Measurements from ENCODE around the gene ZFC3H1. TPM values are rescaled to one million over a fixed set of nuclear protein-coding genes. Genes with fewer than 3 reads are reported as not detected.

The ZFC3H1 gene
- polyA plus RNA-seq, 3 donors: 12.5 to 57.0 (median 16.3) TPM

DNA sequence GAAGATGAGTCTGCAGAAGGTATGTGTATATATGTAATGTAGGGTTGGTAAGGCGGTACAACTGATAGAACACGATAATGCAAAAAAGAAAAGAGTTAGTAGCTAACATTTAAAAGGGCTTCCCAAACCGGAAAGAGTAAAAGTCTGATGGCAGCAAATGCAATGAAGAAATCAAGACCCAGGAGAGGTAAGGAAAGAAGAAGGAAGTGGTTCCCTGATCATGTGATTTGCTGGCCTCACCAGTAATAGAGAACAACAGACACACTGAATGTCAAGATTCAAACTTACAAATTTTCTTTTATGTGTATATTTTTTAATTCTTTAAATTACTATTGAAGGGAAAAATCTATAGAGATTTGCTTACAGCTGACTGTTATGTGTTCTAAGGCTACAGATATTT is 18.4 kb downstream of the ZFC3H1 start:
- peaks cover 50 to 67% of the 10 kb centered on the region in 2 donors for H3K36me3 Mint-ChIP-seq
- intact Hi-C loops (cut with micrococcal nuclease): loop anchor here in 1 of 2 donors (10.0 kb wide), 1 partner anchor 110 kb away; the partner anchor contains the start of gene RAB21

DNA sequence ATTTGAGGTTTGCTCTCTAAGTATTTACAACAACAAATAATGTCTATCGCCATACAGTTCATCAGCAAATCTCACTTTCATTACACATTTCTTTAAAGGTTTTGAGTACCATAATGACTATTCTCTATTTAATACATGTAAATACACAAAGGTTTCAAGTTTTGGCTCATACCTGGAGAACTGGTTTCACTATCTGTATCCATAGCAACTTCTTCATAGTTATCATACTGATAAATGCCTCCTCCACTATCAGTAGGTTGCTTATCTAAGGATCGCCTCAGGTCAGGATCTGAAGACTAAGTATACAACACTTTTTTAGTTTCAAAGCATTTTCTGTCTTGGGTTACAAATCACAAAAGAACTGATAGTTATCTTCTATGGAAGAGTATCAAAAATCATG is 21.4 kb downstream of the ZFC3H1 start:
- Mint-ChIP-seq H3K27ac (no peak overlapping the region), H3K4me1 (peaks cover 13% of the 10 kb centered on the region), H3K4me3 (no peak overlapping the region), H3K27me3 (ENCODE audit: low read depth in 3 of 3) (peaks cover 0 to 2% (median 0%) of the 10 kb centered on the region in 3 donors), H3K9me3 (no peaks in the 10 kb centered on the region), H3K36me3 (peaks cover 71 to 81% of the 10 kb centered on the region in 2 donors)
- TF ChIP-seq, protein P1, sequence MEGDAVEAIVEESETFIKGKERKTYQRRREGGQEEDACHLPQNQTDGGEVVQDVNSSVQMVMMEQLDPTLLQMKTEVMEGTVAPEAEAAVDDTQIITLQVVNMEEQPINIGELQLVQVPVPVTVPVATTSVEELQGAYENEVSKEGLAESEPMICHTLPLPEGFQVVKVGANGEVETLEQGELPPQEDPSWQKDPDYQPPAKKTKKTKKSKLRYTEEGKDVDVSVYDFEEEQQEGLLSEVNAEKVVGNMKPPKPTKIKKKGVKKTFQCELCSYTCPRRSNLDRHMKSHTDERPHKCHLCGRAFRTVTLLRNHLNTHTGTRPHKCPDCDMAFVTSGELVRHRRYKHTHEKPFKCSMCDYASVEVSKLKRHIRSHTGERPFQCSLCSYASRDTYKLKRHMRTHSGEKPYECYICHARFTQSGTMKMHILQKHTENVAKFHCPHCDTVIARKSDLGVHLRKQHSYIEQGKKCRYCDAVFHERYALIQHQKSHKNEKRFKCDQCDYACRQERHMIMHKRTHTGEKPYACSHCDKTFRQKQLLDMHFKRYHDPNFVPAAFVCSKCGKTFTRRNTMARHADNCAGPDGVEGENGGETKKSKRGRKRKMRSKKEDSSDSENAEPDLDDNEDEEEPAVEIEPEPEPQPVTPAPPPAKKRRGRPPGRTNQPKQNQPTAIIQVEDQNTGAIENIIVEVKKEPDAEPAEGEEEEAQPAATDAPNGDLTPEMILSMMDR (IDR thresholded peaks at IDR 0.05): no peak
- Histone ChIP-seq H3K27me3 (ENCODE audit: control insufficient read depth in 2 of 2, insufficient read depth in 2 of 2, low read length in 2 of 2) (no peaks in the 10 kb centered on the region), H2AFZ (ENCODE audit: insufficient read depth, low read depth, low read length, poor library complexity, severe bottlenecking) (no peak overlapping the region), H3K4me1 (ENCODE audit: control insufficient read depth in 1 of 2, insufficient read depth in 2 of 2, low read length in 2 of 2) (peaks cover 8 to 21% of the 10 kb centered on the region in 2 donors), H4K20me1 (ENCODE audit: insufficient read depth, low read length) (peaks cover 90% of the 10 kb centered on the region), H3K27ac (ENCODE audit: low read depth in 1 of 2, low read length in 2 of 2) (peak overlapping the region in 1 of 2 donors; percentile 4), H3K79me2 (ENCODE audit: insufficient read depth, low read length) (peaks cover 72% of the 10 kb centered on the region), H3K9ac (ENCODE audit: insufficient read depth, low read length, poor library complexity, severe bottlenecking) (no peak overlapping the region), H3K36me3 (replicated peaks in 1 of 2; ENCODE audit: control insufficient read depth in 1 of 2, insufficient read depth in 2 of 2, low read length in 2 of 2) (peaks cover 79 to 96% of the 10 kb centered on the region in 2 donors), H3K4me3 (replicated peaks in 1 of 3; ENCODE audit: low read depth in 2 of 3, low read length in 3 of 3) (no peak overlapping the region), H3K9me3 (replicated peaks in 1 of 2; ENCODE audit: control insufficient read depth in 1 of 2, insufficient read depth in 1 of 2, low read length in 2 of 2) (no peaks in the 10 kb centered on the region), H3K4me2 (replicated peaks; ENCODE audit: extremely low read depth, low read length, poor library complexity, severe bottlenecking) (no peak overlapping the region)
- WGBS (ENCODE audit: insufficient coverage): no CpG with 5 or more reads among the region's 2 CpGs
- intact Hi-C loops (cut with micrococcal nuclease): loop anchor here in 1 of 2 donors (10.0 kb wide), 1 partner anchor 113 kb away; the partner anchor contains the start of gene RAB21
- DNase-seq: no peak

More for the DNA sequence above, 18.4 kb downstream of the ZFC3H1 start:
- Mint-ChIP-seq H3K4me3 (peak overlapping the region in 1 of 2 donors; percentile 67), H3K9me3 (no peaks in the 10 kb centered on the region), H3K27me3 (ENCODE audit: low read depth in 3 of 3) (peaks cover 0 to 2% (median 0%) of the 10 kb centered on the region in 3 donors), H3K27ac (peak overlapping the region in 6 of 7 donors; percentile 37 to 85 (median 73)), H3K4me1 (peaks cover 23% of the 10 kb centered on the region)
- Histone ChIP-seq H3K4me3 (replicated peaks in 1 of 3; ENCODE audit: low read depth in 2 of 3, low read length in 3 of 3) (peak overlapping the region in 1 of 3 experiments; percentile 41), H3K4me2 (replicated peaks; ENCODE audit: extremely low read depth, low read length, poor library complexity, severe bottlenecking) (peak overlapping the region; percentile 33), H4K20me1 (ENCODE audit: insufficient read depth, low read length) (peaks cover 91% of the 10 kb centered on the region), H3K9me3 (replicated peaks in 1 of 2; ENCODE audit: control insufficient read depth in 1 of 2, insufficient read depth in 1 of 2, low read length in 2 of 2) (no peaks in the 10 kb centered on the region), H3K36me3 (replicated peaks in 1 of 2; ENCODE audit: control insufficient read depth in 1 of 2, insufficient read depth in 2 of 2, low read length in 2 of 2) (peaks cover 60 to 80% of the 10 kb centered on the region in 2 donors), H3K4me1 (ENCODE audit: control insufficient read depth in 1 of 2, insufficient read depth in 2 of 2, low read length in 2 of 2) (peaks cover 17 to 33% of the 10 kb centered on the region in 2 donors), H3K9ac (ENCODE audit: insufficient read depth, low read length, poor library complexity, severe bottlenecking) (no peak overlapping the region), H3K27ac (ENCODE audit: low read depth in 1 of 2, low read length in 2 of 2) (peak overlapping the region in 1 of 2 donors; percentile 68), H2AFZ (ENCODE audit: insufficient read depth, low read depth, low read length, poor library complexity, severe bottlenecking) (no peak overlapping the region), H3K79me2 (ENCODE audit: insufficient read depth, low read length) (peaks cover 88% of the 10 kb centered on the region), H3K27me3 (ENCODE audit: control insufficient read depth in 2 of 2, insufficient read depth in 2 of 2, low read length in 2 of 2) (no peaks in the 10 kb centered on the region)
- peak; percentile 39 to 79 (median 75) for DNase-seq
- WGBS (ENCODE audit: insufficient coverage): 14% methylated on average over 3 of the region's 3 CpGs
- TF ChIP-seq, protein P1 (IDR thresholded peaks at IDR 0.05): no peak

Data from CD14-positive monocyte (primary cell).